Pons (tissue), 1 donor: ENCODE measurements around the gene NKX2-8.
"Not testable (repeated sequence)": the region's sequence is repeated elsewhere in the genome, so short reads cannot be mapped to it uniquely, and the experiment has no call there.

Experiments used
- DNase-seq: peaks from one replicate; pipeline ENCODE4 v3.0.0-alpha.2; 2016; ENCODE audit warnings: low spot score

NKX2-8 gene

GRCh38 chr14:36580141-36580855 is 2.1 kb downstream of the NKX2-8 start:
- DNase-seq, result no peak

GRCh38 chr14:36579573-36580140 is 2.8 kb downstream of the NKX2-8 start:
- no peak for DNase-seq

- peak; percentile 96 for DNase-seq
These were observed 3.3 kb downstream of the NKX2-8 start for GRCh38 chr14:36579001-36579555.

- DNase-seq, result no peak
These were observed 12.3 kb downstream of the NKX2-8 start for GRCh38 chr14:36570065-36570464.

GRCh38 chr14:36556811-36557433 is 25.5 kb downstream of the NKX2-8 start:
- DNase-seq, result peak; percentile 59

GRCh38 chr14:36555998-36556743 is 26.2 kb downstream of the NKX2-8 start:
- DNase-seq, result no peak

GRCh38 chr14:36553656-36554260 is 28.7 kb downstream of the NKX2-8 start:
- peak; percentile 76 for DNase-seq

- DNase-seq, result no peak
These were observed 31.5 kb downstream of the NKX2-8 start for GRCh38 chr14:36550899-36551298.

- not testable (repeated sequence) for DNase-seq
These were observed 38.1 kb downstream of the NKX2-8 start for GRCh38 chr14:36544280-36544679.

- no peak for DNase-seq
These were observed 44.4 kb downstream of the NKX2-8 start for GRCh38 chr14:36538051-36538450.
